HepG2 (cell line): Measurements from ENCODE around the gene PEX13. TPM values are rescaled to one million over a fixed set of nuclear protein-coding genes. Genes with fewer than 3 reads are reported as not detected.

Experiments
- CCAR2 ChIP-seq: fragments of 200-400 bp; formaldehyde crosslinking; optimal IDR thresholded peaks from 2 replicates; pipeline ENCODE3; 2018; ENCODE audit warnings: low read depth, mild to moderate bottlenecking, low read length, moderate library complexity
- CCDC6 ChIP-seq: sonication (generic); formaldehyde crosslinking; IDR thresholded peaks from 2 replicates; pipeline ENCODE4 v1.8.1; 2022; ENCODE audit warnings: mild to moderate bottlenecking, missing genetic modification reagents, moderate library complexity
- CHD2 ChIP-seq: IDR thresholded peaks from 2 replicates; pipeline ENCODE4 v1.6.1; 2011; ENCODE audit warnings: low read depth, low read length, improper control_type of control experiment
- ESRRA ChIP-seq: sonication (generic); formaldehyde crosslinking; IDR thresholded peaks from 2 replicates; pipeline ENCODE4 v1.5.1; 2020; ENCODE audit warnings: mild to moderate bottlenecking, low read depth, missing genetic modification reagents
- HMGA1 ChIP-seq: sonication (generic); formaldehyde crosslinking; conservative IDR thresholded peaks from 2 replicates; pipeline ENCODE4 v1.4.0; 2020; ENCODE audit warnings: missing genetic modification reagents
- KAT7 ChIP-seq: IDR thresholded peaks from 2 replicates; pipeline ENCODE4 v1.6.1; 2018; ENCODE audit warnings: borderline replicate concordance, missing compliant biosample characterization
- ZNF17 ChIP-seq: sonication (generic); formaldehyde crosslinking; IDR thresholded peaks from 2 replicates; pipeline ENCODE4 v1.5.0; 2020; ENCODE audit warnings: mild to moderate bottlenecking, missing genetic modification reagents
- ZNF224 ChIP-seq: sonication (generic); formaldehyde crosslinking; IDR thresholded peaks from 2 replicates; pipeline ENCODE4 v1.5.0; 2020; ENCODE audit warnings: mild to moderate bottlenecking, missing genetic modification reagents
- ZNF333 ChIP-seq: sonication (generic); formaldehyde crosslinking; IDR thresholded peaks from 2 replicates; pipeline ENCODE4 v1.4.0; 2020; ENCODE audit warnings: mild to moderate bottlenecking, missing genetic modification reagents, borderline replicate concordance
- polyA plus RNA-seq, 8 experiments: library from polyadenylated mRNA; depleted of rRNA in 3 of 8; stranded (reverse) in 7 of 8; unstranded in 1 of 8; fragments of >200 nt; fragmentation: Illumina TruSeq in 4 of 8; extraction: Trizol in 4 of 8; gene quantifications; 2 replicates each; pipeline versions ENCODE4 v1.2.1 to v1.2.3, GENCODE V29; 2011 to 2016; ENCODE audit warnings: low read depth in 4 of 8, missing spikeins in 1 of 8, mixed read lengths in 1 of 8; ENCODE audit not compliant: insufficient read depth in 1 of 8
- total RNA-seq, 5 experiments: library from RNA; depleted of rRNA; stranded (reverse); fragments of >200 nt; fragmentation: Illumina TruSeq; extraction: Trizol; gene quantifications; 2 replicates each; pipeline ENCODE4 v1.2.3, GENCODE V29; 2016; ENCODE audit warnings: low read depth in 1 of 5
- TF ChIP-seq, protein P1 (sequence below): sonication (generic); formaldehyde crosslinking; IDR thresholded peaks from 2 replicates; pipeline ENCODE4 v1.8.1; 2023; ENCODE audit warnings: mild to moderate bottlenecking, missing genetic modification reagents
- TF ChIP-seq, protein P2 (sequence below): sonication (generic); formaldehyde crosslinking; IDR thresholded peaks from 2 replicates; pipeline ENCODE4 v1.5.1; 2020; ENCODE audit warnings: missing genetic modification reagents, mild to moderate bottlenecking, borderline replicate concordance
- TF ChIP-seq, protein P3 (sequence below): sonication (generic); formaldehyde crosslinking; IDR thresholded peaks from 2 replicates; pipeline ENCODE4 v1.4.0; 2020; ENCODE audit warnings: missing genetic modification reagents
- TF ChIP-seq, protein P4 (sequence below): fragments of 450-650 bp; IDR thresholded peaks from 2 replicates; pipeline ENCODE4 v1.6.1; 2017; ENCODE audit warnings: mild to moderate bottlenecking
- TF ChIP-seq, protein P5 (sequence below): sonication (generic); formaldehyde crosslinking; IDR thresholded peaks from 2 replicates; pipeline ENCODE4 v1.4.0; 2020; ENCODE audit warnings: low read depth, missing genetic modification reagents

The PEX13 gene
- total and polyA plus RNA-seq, 2 of the 13 experiments (the other 11 are each of a cell fraction or from before 2014, with no cell fraction given): 47.9 to 75.9 TPM

DNA sequence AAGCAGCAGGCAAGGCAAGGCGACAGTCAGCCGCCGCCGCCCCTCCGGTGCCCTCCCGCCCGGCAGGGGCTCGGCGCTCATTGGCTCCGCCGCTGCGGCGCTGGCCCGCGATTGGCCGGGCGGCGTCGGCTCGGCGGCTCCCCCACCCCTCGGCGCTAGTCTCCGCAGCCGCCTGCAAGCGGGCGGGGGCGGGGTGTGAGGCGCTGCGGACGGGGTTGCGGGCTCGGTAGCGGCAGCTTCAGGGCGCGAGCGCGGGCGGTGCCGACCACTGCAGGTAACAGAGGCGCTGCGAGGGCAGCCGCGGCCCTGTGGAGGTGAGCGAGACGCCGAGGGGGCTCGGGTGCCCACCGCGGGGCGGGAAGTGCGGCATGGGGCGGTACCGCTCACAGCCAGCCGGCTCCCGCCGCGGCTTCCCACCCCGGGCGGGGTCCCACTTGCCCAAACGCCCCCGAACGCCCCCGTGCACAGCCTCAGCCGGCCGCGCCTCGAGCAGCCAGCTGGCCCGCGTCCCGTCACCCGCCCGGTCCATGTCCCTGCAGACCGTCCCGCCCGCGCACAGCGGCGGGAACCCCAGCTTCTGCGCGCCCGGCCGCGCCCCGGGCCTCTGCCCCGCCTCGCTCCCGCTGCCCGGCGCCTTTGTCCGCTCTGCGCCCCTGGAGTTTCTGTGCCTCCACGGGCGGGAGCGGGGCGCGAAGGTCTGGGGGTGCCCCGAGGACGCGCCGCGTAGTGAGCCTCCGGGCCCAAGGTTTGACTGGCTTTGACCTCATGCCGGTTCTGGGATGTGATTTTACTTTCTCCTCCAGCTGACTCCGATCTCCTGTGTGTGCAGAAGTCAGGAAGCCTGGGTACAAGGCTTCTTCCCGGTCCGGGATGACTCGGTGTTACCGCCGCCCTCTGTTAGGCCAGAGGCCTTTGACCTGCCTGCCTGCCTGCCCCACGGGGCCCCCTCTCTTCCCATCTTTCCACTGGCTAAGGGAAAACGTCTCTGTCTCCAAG lies 48.5 kb downstream of the PEX13 start, which contains the start of gene SANBR (continued):
- TF ChIP-seq, protein P1, sequence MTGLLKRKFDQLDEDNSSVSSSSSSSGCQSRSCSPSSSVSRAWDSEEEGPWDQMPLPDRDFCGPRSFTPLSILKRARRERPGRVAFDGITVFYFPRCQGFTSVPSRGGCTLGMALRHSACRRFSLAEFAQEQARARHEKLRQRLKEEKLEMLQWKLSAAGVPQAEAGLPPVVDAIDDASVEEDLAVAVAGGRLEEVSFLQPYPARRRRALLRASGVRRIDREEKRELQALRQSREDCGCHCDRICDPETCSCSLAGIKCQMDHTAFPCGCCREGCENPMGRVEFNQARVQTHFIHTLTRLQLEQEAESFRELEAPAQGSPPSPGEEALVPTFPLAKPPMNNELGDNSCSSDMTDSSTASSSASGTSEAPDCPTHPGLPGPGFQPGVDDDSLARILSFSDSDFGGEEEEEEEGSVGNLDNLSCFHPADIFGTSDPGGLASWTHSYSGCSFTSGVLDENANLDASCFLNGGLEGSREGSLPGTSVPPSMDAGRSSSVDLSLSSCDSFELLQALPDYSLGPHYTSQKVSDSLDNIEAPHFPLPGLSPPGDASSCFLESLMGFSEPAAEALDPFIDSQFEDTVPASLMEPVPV (CRISPR knock-in tag): no peak
- TF ChIP-seq, protein P2, sequence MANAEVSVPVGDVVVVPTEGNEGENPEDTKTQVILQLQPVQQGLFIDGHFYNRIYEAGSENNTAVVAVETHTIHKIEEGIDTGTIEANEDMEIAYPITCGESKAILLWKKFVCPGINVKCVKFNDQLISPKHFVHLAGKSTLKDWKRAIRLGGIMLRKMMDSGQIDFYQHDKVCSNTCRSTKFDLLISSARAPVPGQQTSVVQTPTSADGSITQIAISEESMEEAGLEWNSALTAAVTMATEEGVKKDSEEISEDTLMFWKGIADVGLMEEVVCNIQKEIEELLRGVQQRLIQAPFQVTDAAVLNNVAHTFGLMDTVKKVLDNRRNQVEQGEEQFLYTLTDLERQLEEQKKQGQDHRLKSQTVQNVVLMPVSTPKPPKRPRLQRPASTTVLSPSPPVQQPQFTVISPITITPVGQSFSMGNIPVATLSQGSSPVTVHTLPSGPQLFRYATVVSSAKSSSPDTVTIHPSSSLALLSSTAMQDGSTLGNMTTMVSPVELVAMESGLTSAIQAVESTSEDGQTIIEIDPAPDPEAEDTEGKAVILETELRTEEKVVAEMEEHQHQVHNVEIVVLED (CRISPR knock-in tag): peak; percentile 55
- peak; percentile 85 for TF ChIP-seq CCDC6 (CRISPR knock-in tag)
- TF ChIP-seq CHD2: no peak
- no peak for TF ChIP-seq CCAR2
- TF ChIP-seq, protein P3, sequence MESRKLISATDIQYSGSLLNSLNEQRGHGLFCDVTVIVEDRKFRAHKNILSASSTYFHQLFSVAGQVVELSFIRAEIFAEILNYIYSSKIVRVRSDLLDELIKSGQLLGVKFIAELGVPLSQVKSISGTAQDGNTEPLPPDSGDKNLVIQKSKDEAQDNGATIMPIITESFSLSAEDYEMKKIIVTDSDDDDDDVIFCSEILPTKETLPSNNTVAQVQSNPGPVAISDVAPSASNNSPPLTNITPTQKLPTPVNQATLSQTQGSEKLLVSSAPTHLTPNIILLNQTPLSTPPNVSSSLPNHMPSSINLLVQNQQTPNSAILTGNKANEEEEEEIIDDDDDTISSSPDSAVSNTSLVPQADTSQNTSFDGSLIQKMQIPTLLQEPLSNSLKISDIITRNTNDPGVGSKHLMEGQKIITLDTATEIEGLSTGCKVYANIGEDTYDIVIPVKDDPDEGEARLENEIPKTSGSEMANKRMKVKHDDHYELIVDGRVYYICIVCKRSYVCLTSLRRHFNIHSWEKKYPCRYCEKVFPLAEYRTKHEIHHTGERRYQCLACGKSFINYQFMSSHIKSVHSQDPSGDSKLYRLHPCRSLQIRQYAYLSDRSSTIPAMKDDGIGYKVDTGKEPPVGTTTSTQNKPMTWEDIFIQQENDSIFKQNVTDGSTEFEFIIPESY (CRISPR knock-in tag): 0 out of 2 replicates have a peak, but pooled peaks have one; percentile 38
- peak; percentile 19; the same call in 1 of the 2 replicates for TF ChIP-seq ZNF333
- TF ChIP-seq ZNF17 (CRISPR knock-in tag): no peak
- no peak for TF ChIP-seq ZNF224 (CRISPR knock-in tag)
- TF ChIP-seq, protein P4, sequence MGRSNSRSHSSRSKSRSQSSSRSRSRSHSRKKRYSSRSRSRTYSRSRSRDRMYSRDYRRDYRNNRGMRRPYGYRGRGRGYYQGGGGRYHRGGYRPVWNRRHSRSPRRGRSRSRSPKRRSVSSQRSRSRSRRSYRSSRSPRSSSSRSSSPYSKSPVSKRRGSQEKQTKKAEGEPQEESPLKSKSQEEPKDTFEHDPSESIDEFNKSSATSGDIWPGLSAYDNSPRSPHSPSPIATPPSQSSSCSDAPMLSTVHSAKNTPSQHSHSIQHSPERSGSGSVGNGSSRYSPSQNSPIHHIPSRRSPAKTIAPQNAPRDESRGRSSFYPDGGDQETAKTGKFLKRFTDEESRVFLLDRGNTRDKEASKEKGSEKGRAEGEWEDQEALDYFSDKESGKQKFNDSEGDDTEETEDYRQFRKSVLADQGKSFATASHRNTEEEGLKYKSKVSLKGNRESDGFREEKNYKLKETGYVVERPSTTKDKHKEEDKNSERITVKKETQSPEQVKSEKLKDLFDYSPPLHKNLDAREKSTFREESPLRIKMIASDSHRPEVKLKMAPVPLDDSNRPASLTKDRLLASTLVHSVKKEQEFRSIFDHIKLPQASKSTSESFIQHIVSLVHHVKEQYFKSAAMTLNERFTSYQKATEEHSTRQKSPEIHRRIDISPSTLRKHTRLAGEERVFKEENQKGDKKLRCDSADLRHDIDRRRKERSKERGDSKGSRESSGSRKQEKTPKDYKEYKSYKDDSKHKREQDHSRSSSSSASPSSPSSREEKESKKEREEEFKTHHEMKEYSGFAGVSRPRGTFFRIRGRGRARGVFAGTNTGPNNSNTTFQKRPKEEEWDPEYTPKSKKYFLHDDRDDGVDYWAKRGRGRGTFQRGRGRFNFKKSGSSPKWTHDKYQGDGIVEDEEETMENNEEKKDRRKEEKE: no peak
- TF ChIP-seq ESRRA: peak; percentile 72
- TF ChIP-seq KAT7 (CRISPR knock-in tag): peak; percentile 63
- TF ChIP-seq, protein P5, sequence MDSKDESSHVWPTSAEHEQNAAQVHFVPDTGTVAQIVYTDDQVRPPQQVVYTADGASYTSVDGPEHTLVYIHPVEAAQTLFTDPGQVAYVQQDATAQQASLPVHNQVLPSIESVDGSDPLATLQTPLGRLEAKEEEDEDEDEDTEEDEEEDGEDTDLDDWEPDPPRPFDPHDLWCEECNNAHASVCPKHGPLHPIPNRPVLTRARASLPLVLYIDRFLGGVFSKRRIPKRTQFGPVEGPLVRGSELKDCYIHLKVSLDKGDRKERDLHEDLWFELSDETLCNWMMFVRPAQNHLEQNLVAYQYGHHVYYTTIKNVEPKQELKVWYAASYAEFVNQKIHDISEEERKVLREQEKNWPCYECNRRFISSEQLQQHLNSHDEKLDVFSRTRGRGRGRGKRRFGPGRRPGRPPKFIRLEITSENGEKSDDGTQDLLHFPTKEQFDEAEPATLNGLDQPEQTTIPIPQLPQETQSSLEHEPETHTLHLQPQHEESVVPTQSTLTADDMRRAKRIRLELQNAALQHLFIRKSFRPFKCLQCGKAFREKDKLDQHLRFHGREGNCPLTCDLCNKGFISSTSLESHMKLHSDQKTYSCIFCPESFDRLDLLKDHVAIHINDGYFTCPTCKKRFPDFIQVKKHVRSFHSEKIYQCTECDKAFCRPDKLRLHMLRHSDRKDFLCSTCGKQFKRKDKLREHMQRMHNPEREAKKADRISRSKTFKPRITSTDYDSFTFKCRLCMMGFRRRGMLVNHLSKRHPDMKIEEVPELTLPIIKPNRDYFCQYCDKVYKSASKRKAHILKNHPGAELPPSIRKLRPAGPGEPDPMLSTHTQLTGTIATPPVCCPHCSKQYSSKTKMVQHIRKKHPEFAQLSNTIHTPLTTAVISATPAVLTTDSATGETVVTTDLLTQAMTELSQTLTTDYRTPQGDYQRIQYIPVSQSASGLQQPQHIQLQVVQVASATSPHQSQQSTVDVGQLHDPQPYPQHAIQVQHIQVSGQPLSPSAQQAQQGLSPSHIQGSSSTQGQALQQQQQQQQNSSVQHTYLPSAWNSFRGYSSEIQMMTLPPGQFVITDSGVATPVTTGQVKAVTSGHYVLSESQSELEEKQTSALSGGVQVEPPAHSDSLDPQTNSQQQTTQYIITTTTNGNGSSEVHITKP (CRISPR knock-in tag): no peak
- TF ChIP-seq HMGA1 (CRISPR knock-in tag): no peak
